Aorta (tissue), 5 donors: ENCODE results near the gene PCNX3. TPM values are rescaled to one million over a fixed set of nuclear protein-coding genes. Genes with fewer than 3 reads are reported as not detected.
A peak's percentile ranks its signal among the peaks of the same experiment; 100 is the strongest.

Experiments used
- ATAC-seq: fragments of 200-7000 bp; cut with Tn5 transposase; one replicate; pipeline ENCODE4 v1.9.1; 2022; ENCODE audit warnings: moderate library complexity; ENCODE audit not compliant: low FRiP score
- DNase-seq, 2 donors: peaks; one replicate each; pipeline ENCODE4 v3.0.0-alpha.2; 2020
- H3K27ac ChIP-seq, 2 donors: one replicate each; pipeline ENCODE4 v1.5.1; 2013; ENCODE audit warnings: low read length in 2 of 2, mild to moderate bottlenecking in 2 of 2, moderate library complexity in 2 of 2, control low read depth in 1 of 2, inconsistent platforms in 1 of 2, low read depth in 1 of 2
- H3K27me3 ChIP-seq, 2 donors: one replicate each; pipeline ENCODE4 v1.6.1; 2013; ENCODE audit warnings: control low read depth in 1 of 2, low read length in 1 of 2, mild to moderate bottlenecking in 1 of 2, moderate library complexity in 1 of 2; ENCODE audit not compliant: insufficient read depth in 2 of 2, control insufficient read depth in 1 of 2
- H3K36me3 ChIP-seq, 2 donors: one replicate each; pipeline ENCODE4 v1.6.1; 2013; ENCODE audit warnings: control low read depth in 1 of 2, low read length in 1 of 2, mild to moderate bottlenecking in 1 of 2; ENCODE audit not compliant: insufficient read depth in 2 of 2, control insufficient read depth in 1 of 2
- H3K4me1 ChIP-seq, 2 donors: one replicate each; pipeline ENCODE4 v1.6.1; 2013; ENCODE audit warnings: low read length in 2 of 2, control low read depth in 1 of 2, mild to moderate bottlenecking in 1 of 2, moderate library complexity in 1 of 2; ENCODE audit not compliant: insufficient read depth in 2 of 2, control insufficient read depth in 1 of 2
- H3K4me3 ChIP-seq, 2 donors: one replicate each; pipeline ENCODE4 v1.5.1; 2013; ENCODE audit warnings: low read length in 2 of 2, control low read depth in 1 of 2, mild to moderate bottlenecking in 1 of 2
- H3K9me3 ChIP-seq: one replicate; pipeline ENCODE4 v1.6.1; 2013; ENCODE audit warnings: mild to moderate bottlenecking, low read length; ENCODE audit not compliant: control insufficient read depth
- WGBS, 2 donors: extraction: QIAGEN DNeasy Blood & Tissue Kit; methylation state at CpG; one replicate each; pipeline ENCODE4 v1.1.7; 2013; 5-methylcytosine and 5-hydroxymethylcytosine counted together
- intact Hi-C, 2 donors: fragments of 100-400 bp; cut with DNase I; formaldehyde crosslinking; loops; one replicate each; pipeline versions ENCODE4 v1.14.2 to v1.15.0; 2022
- polyA plus RNA-seq, 2 donors: library from polyadenylated mRNA; stranded (reverse); fragments of 200-250 nt; gene quantifications; one replicate each; pipeline ENCODE4 v1.2.3, GENCODE V29; 2013
- total RNA-seq, 2 donors: library from RNA; stranded (reverse); fragmentation: NEBNext Ultra II Directional; extraction: Animal tissue kit (Norgen Biotek cat#: 25700); gene quantifications; one replicate each; pipeline ENCODE4 v1.2.1, GENCODE V29; 2021
- donor health status: healthy with polysubstance abuse.
- donor health status: Bipolar disorder and iron deficiency.
- donor health status: DM: no; HTN: no; CAD: no.
- donor health status: DM: no; HTN: no; CAD: no.
- donor health status: DM: yes; HTN: yes; CAD: no.

The PCNX3 gene
- total and polyA plus RNA-seq, 4 donors = 3.9 to 50.0 (median 26.8) TPM

DNA sequence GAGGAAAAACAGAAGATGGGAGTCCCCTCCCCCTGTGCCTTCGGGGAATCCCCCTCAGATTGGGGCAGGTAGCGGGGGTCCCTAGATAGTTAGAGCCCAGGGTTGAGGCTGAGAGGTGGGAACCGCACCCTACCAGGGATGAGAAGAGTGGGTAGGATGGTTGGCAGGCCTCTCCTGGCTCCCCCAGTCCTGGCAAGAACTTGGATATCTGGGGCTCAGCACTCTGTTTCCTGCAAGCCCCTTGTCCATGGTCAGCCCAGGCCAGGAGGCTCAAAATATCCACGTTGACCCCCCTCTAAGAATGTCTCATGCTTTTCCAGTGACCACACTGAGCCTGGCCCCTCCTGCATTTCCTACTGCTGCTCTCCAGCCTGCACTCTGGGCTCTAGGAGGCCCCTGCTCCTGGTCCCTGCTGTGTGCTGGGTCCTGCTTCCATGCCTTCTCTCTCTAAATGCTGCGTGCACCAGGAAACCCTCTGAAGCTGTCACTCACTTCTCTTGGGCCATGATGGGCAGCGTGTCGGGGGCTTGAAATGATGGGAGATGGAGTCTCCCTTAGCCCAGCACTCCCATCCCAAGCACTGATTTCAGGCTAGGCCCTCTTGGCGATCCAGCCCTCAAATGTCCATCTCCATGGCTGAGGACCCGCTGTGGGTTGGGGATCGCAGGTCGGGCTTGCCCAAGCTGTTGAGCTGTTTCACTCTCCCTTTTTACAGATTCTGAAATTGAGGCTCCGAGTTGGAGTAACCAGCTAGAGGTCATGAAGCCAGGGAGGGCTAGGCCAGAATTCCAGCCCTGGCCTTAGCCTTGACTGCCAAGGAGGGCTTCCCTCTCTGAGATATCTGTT, 3.6 kb upstream of the PCNX3 start:
- H3K9me3 ChIP-seq = no peaks in the 10 kb centered on the region
- 66 to 71% methylated on average over 12 of the region's 12 CpGs for WGBS, 2 donors
- peaks cover 0 to 2% of the 10 kb centered on the region in 2 donors for H3K4me1 ChIP-seq
- H3K4me3 ChIP-seq = no peak overlapping the region
- ATAC-seq (no peak), DNase-seq (no peak)
- no peaks in the 10 kb centered on the region for H3K27me3 ChIP-seq
- intact Hi-C loops = loop anchor here in 1 of 2 donors (5.0 kb wide), 1 partner anchor 70 kb away; no protein-coding TSS in a partner anchor
- no peaks in the 10 kb centered on the region for H3K36me3 ChIP-seq
- H3K27ac ChIP-seq = no peak overlapping the region

DNA sequence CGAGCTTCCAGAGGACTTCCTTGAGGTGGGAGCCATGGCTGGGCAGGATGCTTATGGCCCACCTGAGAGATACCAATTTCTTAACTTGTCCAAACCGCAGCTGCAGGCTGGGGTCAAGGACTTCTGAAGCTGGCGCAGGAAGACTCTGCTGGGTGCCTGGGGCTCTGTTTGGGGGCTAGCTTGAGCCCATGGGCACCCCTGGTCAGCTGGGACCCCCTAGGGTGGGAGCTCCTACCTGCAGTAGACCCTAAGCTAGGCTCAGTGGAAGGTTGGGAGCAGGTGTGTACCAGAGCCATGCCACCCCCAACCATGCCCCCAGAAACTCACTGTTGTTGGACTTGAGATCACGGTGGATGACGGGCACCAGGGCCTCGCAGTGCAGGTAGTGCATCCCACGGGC, 2.9 kb upstream of the PCNX3 start:
- H3K4me3 ChIP-seq = no peak overlapping the region
- peak overlapping the region in 1 of 2 donors; percentile 4 for H3K27ac ChIP-seq
- no peaks in the 10 kb centered on the region for H3K27me3 ChIP-seq
- WGBS, 2 donors = 62 to 69% methylated on average over 7 of the region's 7 CpGs
- no peaks in the 10 kb centered on the region for H3K9me3 ChIP-seq
- ATAC-seq (no peak), DNase-seq (no peak)
- H3K36me3 ChIP-seq = no peaks in the 10 kb centered on the region
- H3K4me1 ChIP-seq = peaks cover 0 to 2% of the 10 kb centered on the region in 2 donors
- intact Hi-C loops = loop anchor here in 1 of 2 donors (5.0 kb wide), 1 partner anchor 70 kb away; no protein-coding TSS in a partner anchor

- peak overlapping the region; percentile 59 to 78 for H3K27ac ChIP-seq
- intact Hi-C loops = loop anchor here in 1 of 2 donors (5.0 kb wide), 1 partner anchor 71 kb away; no protein-coding TSS in a partner anchor
- DNase-seq (peak; percentile 74 to 87), ATAC-seq (no peak)
- H3K36me3 ChIP-seq = peaks cover 0 to under 1% of the 10 kb centered on the region in 2 donors
- H3K4me1 ChIP-seq = peaks cover 0 to 2% of the 10 kb centered on the region in 2 donors
- H3K27me3 ChIP-seq = no peaks in the 10 kb centered on the region
- H3K4me3 ChIP-seq = peak overlapping the region; percentile 50 to 70
- no peaks in the 10 kb centered on the region for H3K9me3 ChIP-seq
- WGBS, 2 donors = 14 to 17% methylated on average over 43 of the region's 43 CpGs
Measured at GRCh38 chr11:65613091-65613928, 2.3 kb upstream of the PCNX3 start.

GRCh38 chr11:65615950-65616574, 486 bp downstream of the PCNX3 start:
- H3K36me3 ChIP-seq = peaks cover 0 to 9% of the 10 kb centered on the region in 2 donors
- WGBS, 2 donors = 1% methylated on average over 26 to 50 of the region's 50 CpGs
- peaks cover 0 to 2% of the 10 kb centered on the region in 2 donors for H3K4me1 ChIP-seq
- ATAC-seq (no peak), DNase-seq (peak in 1 of 2 donors; percentile 86)
- intact Hi-C loops = loop anchor here in 1 of 2 donors (2.0 to 5.0 kb wide), 2 partner anchors 36 to 39 kb away; partner anchors contain the start of gene EHBP1L1
- H3K27ac ChIP-seq = peak overlapping the region in 1 of 2 donors; percentile 67
- H3K4me3 ChIP-seq = peak overlapping the region; percentile 77 to 81
- H3K27me3 ChIP-seq = no peaks in the 10 kb centered on the region
- no peaks in the 10 kb centered on the region for H3K9me3 ChIP-seq

- H3K27ac ChIP-seq = no peak overlapping the region
- peaks cover 0 to 9% of the 10 kb centered on the region in 2 donors for H3K36me3 ChIP-seq
- intact Hi-C loops = loop anchor here in 1 of 2 donors (5.0 kb wide), 1 partner anchor 36 kb away; no protein-coding TSS in a partner anchor
- H3K9me3 ChIP-seq = no peaks in the 10 kb centered on the region
- H3K27me3 ChIP-seq = no peaks in the 10 kb centered on the region
- peaks cover 0 to 2% of the 10 kb centered on the region in 2 donors for H3K4me1 ChIP-seq
- H3K4me3 ChIP-seq = peak overlapping the region in 1 of 2 donors; percentile 81
- DNase-seq = no peak
- ATAC-seq = no peak
- 72 to 74% methylated on average over 10 of the region's 10 CpGs for WGBS, 2 donors
Measured at GRCh38 chr11:65616575-65617001, 1.0 kb downstream of the PCNX3 start.

GRCh38 chr11:65617136-65617850, 1.7 kb downstream of the PCNX3 start:
- 86 to 90% methylated on average over 17 of the region's 17 CpGs for WGBS, 2 donors
- no peak overlapping the region for H3K4me3 ChIP-seq
- H3K36me3 ChIP-seq = peaks cover 0 to 9% of the 10 kb centered on the region in 2 donors
- no peaks in the 10 kb centered on the region for H3K27me3 ChIP-seq
- no peaks in the 10 kb centered on the region for H3K4me1 ChIP-seq
- ATAC-seq (no peak), DNase-seq (no peak)
- H3K27ac ChIP-seq = no peak overlapping the region
- no peaks in the 10 kb centered on the region for H3K9me3 ChIP-seq
- intact Hi-C loops = loop anchor here in 1 of 2 donors (5.0 kb wide), 1 partner anchor 35 kb away; no protein-coding TSS in a partner anchor

GRCh38 chr11:65617990-65618751, 2.6 kb downstream of the PCNX3 start:
- ATAC-seq (no peak), DNase-seq (no peak)
- peaks cover 0 to 9% of the 10 kb centered on the region in 2 donors for H3K36me3 ChIP-seq
- no peaks in the 10 kb centered on the region for H3K4me1 ChIP-seq
- H3K27ac ChIP-seq = no peak overlapping the region
- 92 to 93% methylated on average over 33 of the region's 33 CpGs for WGBS, 2 donors
- no peaks in the 10 kb centered on the region for H3K27me3 ChIP-seq
- H3K9me3 ChIP-seq = no peaks in the 10 kb centered on the region
- no peak overlapping the region for H3K4me3 ChIP-seq
- intact Hi-C loops = loop anchor here in 1 of 2 donors (5.0 kb wide), 1 partner anchor 34 kb away; no protein-coding TSS in a partner anchor
